Breast epithelium (tissue), 4 donors: Measurements from ENCODE around the gene KMO. TPM values are rescaled to one million over a fixed set of nuclear protein-coding genes. Genes with fewer than 3 reads are reported as not detected.
A peak's percentile ranks its signal among the peaks of the same experiment; 100 is the strongest.

Source experiments
- DNase-seq, 2 donors: peaks; one replicate each; pipeline ENCODE4 v3.0.0-alpha.2; 2019; ENCODE audit warnings: low spot score in 2 of 2
- H3K27ac ChIP-seq, 2 donors: fragments of 200-600 bp; sonication (generic) in 1 of 2; one replicate each; pipeline ENCODE4 v1.5.1; 2016 to 2019; ENCODE audit warnings: mild to moderate bottlenecking in 1 of 2
- H3K27me3 ChIP-seq, 2 donors: fragments of 200-600 bp; sonication (generic) in 1 of 2; one replicate each; pipeline versions ENCODE4 v1.5.1 to v1.6.0; 2017 to 2019; ENCODE audit warnings: control low read depth in 1 of 2, mild to moderate bottlenecking in 1 of 2
- H3K36me3 ChIP-seq: fragments of 200-600 bp; one replicate; pipeline ENCODE4 v1.5.1; 2019
- H3K4me1 ChIP-seq, 2 donors: fragments of 200-600 bp; sonication (generic); one replicate each; pipeline ENCODE4 v1.5.1; 2016 to 2019; ENCODE audit warnings: control low read depth in 1 of 2
- H3K4me3 ChIP-seq, 3 donors: fragments of 200-600 bp; sonication (generic); 1 replicate in 2 of 3; 2 replicates in 1 of 3; pipeline ENCODE4 v1.5.1; 2016 to 2019; ENCODE audit warnings: mild to moderate bottlenecking in 3 of 3, moderate library complexity in 2 of 3
- H3K9me3 ChIP-seq, 2 donors: fragments of 200-600 bp; sonication (generic) in 1 of 2; one replicate each; pipeline ENCODE4 v1.5.1; 2016 to 2019; ENCODE audit warnings: control low read depth in 1 of 2
- POLR2A ChIP-seq: fragments of 450-650 bp; IDR thresholded peaks from one replicate; pipeline ENCODE4 v1.6.1; 2016; ENCODE audit warnings: antibody characterized with exemption, mild to moderate bottlenecking, moderate library complexity
- POLR2AphosphoS5 ChIP-seq, 3 donors: sonication (generic); formaldehyde crosslinking; IDR thresholded peaks; one replicate each; pipeline ENCODE4 v1.6.1; 2017; ENCODE audit warnings: antibody characterized with exemption in 3 of 3
- intact Hi-C: fragments of 100-400 bp; cut with DNase I; formaldehyde crosslinking; loops from one replicate; pipeline ENCODE4 v1.15.1; 2023; ENCODE audit warnings: low total_unique reads
- total RNA-seq, 3 donors: library from RNA; depleted of rRNA; stranded (reverse); fragments of >200 nt; gene quantifications; one replicate each; pipeline ENCODE4 v1.1.0, GENCODE V29; 2016
- TF ChIP-seq, protein P1 (sequence below), 3 donors: fragments of 450-650 bp; IDR thresholded peaks; one replicate each; pipeline ENCODE4 v1.5.1; 2016 to 2017; ENCODE audit warnings: antibody characterized with exemption in 3 of 3, mild to moderate bottlenecking in 3 of 3, moderate library complexity in 3 of 3

The KMO gene
- total RNA-seq, 3 donors from 2014 or later, result 1.1 to 4.3 (median 1.9) TPM

- no peak for DNase-seq
- Histone ChIP-seq H3K4me3 (no peak overlapping the region), H3K9me3 (no peaks in the 10 kb centered on the region), H3K27me3 (no peaks in the 10 kb centered on the region), H3K36me3 (no peaks in the 10 kb centered on the region), H3K4me1 (no peaks in the 10 kb centered on the region), H3K27ac (peak overlapping the region; percentile 2 to 43)
- no peak for TF ChIP-seq POLR2A
- TF ChIP-seq, protein P1, sequence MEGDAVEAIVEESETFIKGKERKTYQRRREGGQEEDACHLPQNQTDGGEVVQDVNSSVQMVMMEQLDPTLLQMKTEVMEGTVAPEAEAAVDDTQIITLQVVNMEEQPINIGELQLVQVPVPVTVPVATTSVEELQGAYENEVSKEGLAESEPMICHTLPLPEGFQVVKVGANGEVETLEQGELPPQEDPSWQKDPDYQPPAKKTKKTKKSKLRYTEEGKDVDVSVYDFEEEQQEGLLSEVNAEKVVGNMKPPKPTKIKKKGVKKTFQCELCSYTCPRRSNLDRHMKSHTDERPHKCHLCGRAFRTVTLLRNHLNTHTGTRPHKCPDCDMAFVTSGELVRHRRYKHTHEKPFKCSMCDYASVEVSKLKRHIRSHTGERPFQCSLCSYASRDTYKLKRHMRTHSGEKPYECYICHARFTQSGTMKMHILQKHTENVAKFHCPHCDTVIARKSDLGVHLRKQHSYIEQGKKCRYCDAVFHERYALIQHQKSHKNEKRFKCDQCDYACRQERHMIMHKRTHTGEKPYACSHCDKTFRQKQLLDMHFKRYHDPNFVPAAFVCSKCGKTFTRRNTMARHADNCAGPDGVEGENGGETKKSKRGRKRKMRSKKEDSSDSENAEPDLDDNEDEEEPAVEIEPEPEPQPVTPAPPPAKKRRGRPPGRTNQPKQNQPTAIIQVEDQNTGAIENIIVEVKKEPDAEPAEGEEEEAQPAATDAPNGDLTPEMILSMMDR (IDR thresholded peaks at IDR 0.05), result no peak
- TF ChIP-seq POLR2AphosphoS5 (IDR thresholded peaks at IDR 0.05), result no peak
- intact Hi-C loops, result no loop called here
Observed at GRCh38 chr1:241603731-241604245, 71.6 kb downstream of the KMO start.

DNA sequence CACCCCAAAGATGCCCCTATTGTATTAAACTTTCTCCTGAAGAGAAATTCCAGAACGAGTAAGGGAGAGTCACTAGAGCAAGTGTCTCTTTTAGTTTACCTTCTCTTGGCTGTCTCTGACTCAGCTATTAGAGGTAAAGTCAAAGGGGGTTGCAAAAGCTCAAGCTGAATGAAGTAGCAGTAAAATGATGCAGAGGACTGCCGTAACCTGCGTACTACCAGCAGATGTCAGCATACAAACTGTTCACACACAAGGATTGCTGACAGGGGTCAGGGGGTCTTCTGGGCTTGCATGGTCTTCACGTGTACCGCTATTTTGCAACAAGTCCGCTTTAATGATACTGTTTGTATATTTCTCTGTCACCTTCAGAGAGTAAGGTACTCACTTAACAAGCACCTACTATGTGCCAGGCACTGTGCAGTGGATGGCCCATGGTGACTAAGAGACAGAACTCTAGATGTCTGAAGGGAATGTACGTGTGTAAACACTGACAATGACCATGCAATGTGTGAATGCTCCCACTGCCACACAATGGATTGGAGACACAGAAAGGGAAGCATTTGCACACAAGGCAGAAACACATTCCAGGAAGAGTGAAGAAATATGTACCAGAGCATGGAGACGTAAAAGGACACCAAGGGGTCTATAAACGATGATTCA, 73.1 kb downstream of the KMO start:
- intact Hi-C loops, result no loop called here
- no peaks in the 10 kb centered on the region for H3K9me3 ChIP-seq
- H3K36me3 ChIP-seq, result no peaks in the 10 kb centered on the region
- H3K4me1 ChIP-seq, result no peaks in the 10 kb centered on the region
- no peak overlapping the region for H3K27ac ChIP-seq
- DNase-seq, result no peak
- H3K4me3 ChIP-seq, result no peak overlapping the region
- no peaks in the 10 kb centered on the region for H3K27me3 ChIP-seq
- TF ChIP-seq POLR2A, result no peak
- TF ChIP-seq, protein P1 (IDR thresholded peaks at IDR 0.05), result no peak
- TF ChIP-seq POLR2AphosphoS5 (IDR thresholded peaks at IDR 0.05), result no peak

- H3K4me3 ChIP-seq, result no peak overlapping the region
- no peaks in the 10 kb centered on the region for H3K4me1 ChIP-seq
- no peaks in the 10 kb centered on the region for H3K36me3 ChIP-seq
- H3K27me3 ChIP-seq, result no peaks in the 10 kb centered on the region
- TF ChIP-seq POLR2AphosphoS5 (IDR thresholded peaks at IDR 0.05) (no peak), POLR2A (no peak)
- TF ChIP-seq, protein P1 (IDR thresholded peaks at IDR 0.05), result no peak
- H3K9me3 ChIP-seq, result no peaks in the 10 kb centered on the region
- intact Hi-C loops, result no loop called here
- no peak overlapping the region for H3K27ac ChIP-seq
- no peak for DNase-seq
Observed at GRCh38 chr1:241606544-241606943, 74.4 kb downstream of the KMO start.

- H3K27ac ChIP-seq, result no peak overlapping the region
- H3K27me3 ChIP-seq, result no peaks in the 10 kb centered on the region
- no peak overlapping the region for H3K4me3 ChIP-seq
- H3K9me3 ChIP-seq, result no peaks in the 10 kb centered on the region
- H3K4me1 ChIP-seq, result no peaks in the 10 kb centered on the region
- intact Hi-C loops, result no loop called here
- TF ChIP-seq POLR2AphosphoS5 (IDR thresholded peaks at IDR 0.05) (no peak), POLR2A (no peak)
- TF ChIP-seq, protein P1 (IDR thresholded peaks at IDR 0.05), result no peak
- DNase-seq, result no peak
- H3K36me3 ChIP-seq, result no peaks in the 10 kb centered on the region
Observed at GRCh38 chr1:241607497-241607896, 75.3 kb downstream of the KMO start.

GRCh38 chr1:241608379-241609033, 76.3 kb downstream of the KMO start:
- Histone ChIP-seq H3K4me3 (no peak overlapping the region), H3K27ac (no peak overlapping the region), H3K9me3 (no peaks in the 10 kb centered on the region), H3K4me1 (no peaks in the 10 kb centered on the region), H3K36me3 (no peaks in the 10 kb centered on the region), H3K27me3 (no peaks in the 10 kb centered on the region)
- intact Hi-C loops, result no loop called here
- no peak for DNase-seq
- no peak for TF ChIP-seq POLR2AphosphoS5 (IDR thresholded peaks at IDR 0.05)
- TF ChIP-seq POLR2A, result no peak
- TF ChIP-seq, protein P1 (IDR thresholded peaks at IDR 0.05), result no peak
